NCI-H82 treated with DMSO at 0.1 percent for 48 hours (cell line): Measurements from ENCODE around the gene ZNF787.

ENCODE experiments used
- DNase-seq: peaks from one replicate; lab custom pipeline; 2025; ENCODE audit not compliant: unreplicated experiment; lab: John Stamatoyannopoulos, UW

Gene ZNF787

GRCh38 chr19:56123266-56123891 lies 2.3 kb upstream of the ZNF787 start:
- DNase-seq: no peak

GRCh38 chr19:56120371-56121179 lies 520 bp downstream of the ZNF787 start:
- peak; percentile 29 for DNase-seq

- no peak for DNase-seq
Observed at GRCh38 chr19:56120002-56120370, 1.1 kb downstream of the ZNF787 start.

DNA sequence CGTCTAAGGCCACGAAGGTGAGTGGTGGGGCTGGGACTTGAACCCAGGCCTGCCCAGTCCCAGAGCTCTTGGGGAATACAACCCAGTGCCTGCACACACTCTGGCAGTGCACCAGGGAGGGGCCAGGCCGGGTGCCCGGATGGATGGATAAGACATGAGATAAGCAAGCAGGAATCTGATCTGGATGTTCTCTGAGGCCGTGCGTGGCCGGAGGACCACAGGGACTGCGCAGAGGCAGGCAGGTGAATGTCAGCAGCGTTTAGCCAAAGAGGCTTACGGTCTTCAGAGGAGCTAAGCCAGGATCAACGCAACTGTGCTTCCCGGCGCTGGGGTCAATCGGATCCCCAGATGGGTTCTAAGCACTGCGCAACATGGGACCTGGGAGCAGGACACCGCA lies 1.5 kb downstream of the ZNF787 start:
- peak; percentile 61 for DNase-seq

GRCh38 chr19:56118666-56119581 lies 2.2 kb downstream of the ZNF787 start:
- no peak for DNase-seq

GRCh38 chr19:56117889-56118288 lies 3.2 kb downstream of the ZNF787 start:
- DNase-seq: no peak

DNA sequence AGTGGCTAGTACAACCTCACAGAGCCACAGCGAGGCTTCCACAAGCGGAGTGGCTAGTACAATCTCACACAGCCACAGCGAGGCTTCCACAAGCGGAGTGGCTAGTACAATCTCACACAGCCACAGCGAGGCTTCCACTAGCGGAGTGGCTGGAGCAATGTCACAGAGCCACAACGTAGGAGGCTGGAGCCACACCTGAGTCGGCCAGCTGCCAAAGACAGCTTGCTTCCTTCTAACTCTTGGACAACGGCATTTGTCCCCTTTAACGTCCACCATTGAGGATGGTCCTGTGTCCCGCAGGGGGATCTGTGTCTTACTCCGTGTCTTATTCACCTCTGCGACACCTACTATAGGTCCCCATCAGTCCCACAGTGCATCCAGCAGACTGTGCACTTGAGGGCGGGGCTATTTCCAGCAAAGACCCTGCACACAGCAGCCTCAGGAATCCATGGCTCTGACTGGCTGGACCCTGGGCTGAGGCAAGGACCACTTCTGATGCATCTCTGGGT lies 3.7 kb downstream of the ZNF787 start:
- DNase-seq: peak; percentile 1

DNA sequence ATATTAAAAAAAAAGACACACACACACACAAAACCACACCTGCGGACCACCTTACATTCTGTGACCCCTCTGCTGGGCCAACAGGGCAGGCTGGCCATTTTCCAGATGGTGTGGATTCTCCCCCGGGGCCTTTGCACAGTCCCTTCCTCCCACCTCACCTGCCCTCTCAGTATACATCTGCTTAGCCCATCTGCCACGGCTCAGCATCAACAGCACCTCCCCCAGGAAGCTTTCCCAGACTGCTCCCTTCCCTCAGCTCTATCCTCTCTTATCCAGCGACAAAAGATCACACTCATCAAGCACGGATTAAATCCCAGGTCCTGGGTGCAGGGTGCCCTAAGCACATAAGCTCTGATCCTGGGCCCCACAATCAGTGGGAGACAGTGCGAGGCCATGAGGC lies 4.5 kb downstream of the ZNF787 start:
- peak; percentile 92 for DNase-seq

- DNase-seq: no peak
Observed at GRCh38 chr19:56115490-56115889, 5.6 kb downstream of the ZNF787 start.

GRCh38 chr19:56114778-56115110 lies 6.4 kb downstream of the ZNF787 start:
- no peak for DNase-seq

- no peak for DNase-seq
Observed at GRCh38 chr19:56114051-56114777, 6.9 kb downstream of the ZNF787 start.

GRCh38 chr19:56113074-56113632 lies 7.9 kb downstream of the ZNF787 start:
- no peak for DNase-seq

DNA sequence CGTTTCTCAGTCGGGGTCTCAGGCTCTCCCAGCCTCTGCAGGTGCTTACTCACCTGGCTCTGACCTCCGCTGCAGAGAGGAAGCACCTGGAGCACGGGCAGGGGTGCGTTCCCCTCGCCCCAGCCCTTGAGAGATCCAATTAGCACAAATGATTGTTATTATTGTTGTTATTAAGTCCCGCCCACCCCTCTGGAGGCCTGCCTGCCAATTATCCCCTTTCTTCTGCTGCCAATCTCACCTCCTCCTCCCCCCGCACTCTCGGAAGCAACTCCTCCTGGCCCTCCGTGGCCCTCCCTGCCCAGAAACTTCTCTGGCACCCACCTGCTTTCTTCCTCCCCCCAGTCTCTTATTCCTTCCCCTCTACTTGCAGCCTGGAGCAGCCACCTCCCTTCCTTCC lies 8.8 kb downstream of the ZNF787 start:
- no peak for DNase-seq

DNA sequence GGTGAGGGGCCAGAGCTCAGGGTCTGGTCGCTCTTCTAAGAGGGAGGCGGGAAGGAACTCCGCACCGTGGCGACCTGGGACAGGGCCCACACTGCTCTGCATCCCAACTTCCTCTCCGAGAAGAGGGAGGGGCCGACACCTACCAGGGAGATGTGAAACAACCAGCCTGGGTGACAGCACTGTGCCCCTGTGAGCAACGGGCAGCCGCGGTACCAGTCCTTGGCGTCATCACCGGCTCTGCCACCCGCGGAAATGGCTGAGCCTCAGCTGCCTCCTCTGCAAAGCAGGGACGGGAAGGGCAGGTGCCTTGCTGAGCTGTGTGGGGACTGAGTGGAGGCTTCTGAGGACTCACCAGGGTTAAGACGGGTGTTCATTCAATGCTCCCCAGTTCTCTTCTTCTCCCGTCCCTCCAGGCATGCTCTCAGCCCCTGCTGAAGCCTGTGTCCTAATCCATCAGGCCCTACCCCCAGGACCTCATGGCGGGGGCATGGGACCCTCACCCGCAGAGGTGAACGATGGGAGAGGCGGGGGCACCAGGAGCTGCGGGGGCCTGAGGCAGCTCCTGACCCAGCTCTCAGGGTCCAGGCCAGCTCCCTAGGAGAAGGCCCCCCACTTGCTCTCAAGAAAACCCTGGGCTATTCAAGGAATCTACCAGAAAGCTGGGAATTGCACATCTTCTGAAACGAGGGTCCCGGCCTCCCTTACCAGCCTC lies 9.3 kb downstream of the ZNF787 start:
- DNase-seq: no peak

DNA sequence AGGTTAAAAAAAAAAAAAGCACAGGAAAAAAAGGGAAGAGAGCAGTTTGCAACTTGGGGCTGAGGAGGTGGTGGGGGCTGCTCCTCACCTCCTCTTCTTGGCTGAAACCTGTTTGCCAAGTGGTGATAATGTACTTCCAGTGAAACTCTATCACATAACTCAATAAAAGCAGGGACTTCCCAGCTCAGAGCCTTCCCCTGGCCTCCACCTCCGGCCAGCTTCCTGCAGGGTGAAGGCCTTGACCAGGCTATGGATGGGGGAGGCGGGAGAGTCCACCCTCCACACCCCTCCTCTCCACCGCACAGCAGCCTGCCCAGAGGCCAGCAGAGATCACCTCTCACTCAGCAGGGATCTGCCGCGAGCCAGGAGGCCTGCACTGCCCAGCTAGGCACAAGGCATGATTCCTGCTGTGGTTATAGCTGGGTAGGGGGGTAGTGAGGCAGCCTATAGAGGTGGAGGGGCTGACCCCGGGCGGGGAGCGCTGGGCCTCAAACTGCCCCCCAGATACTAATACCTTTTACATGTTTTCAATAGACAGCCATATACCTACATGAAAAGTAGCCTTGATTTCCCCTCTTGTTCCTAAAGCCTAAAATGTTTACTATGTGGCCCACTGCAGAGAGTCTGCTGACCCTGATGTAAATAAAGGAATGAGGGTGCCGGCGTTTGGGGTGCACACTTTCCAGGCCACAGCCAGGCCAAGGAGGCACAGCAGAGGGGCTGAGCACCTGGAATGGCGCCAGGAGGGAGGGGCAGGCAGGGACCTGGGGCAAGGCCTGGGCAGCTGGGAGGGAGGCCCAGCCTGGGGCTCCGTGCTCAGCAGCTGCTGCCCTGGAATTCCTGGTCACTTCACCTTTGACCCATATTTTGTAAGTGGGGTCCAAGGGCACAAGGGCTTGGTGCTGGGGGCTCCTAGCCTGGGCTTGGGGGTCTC lies 10.3 kb downstream of the ZNF787 start:
- DNase-seq: no peak

- DNase-seq: no peak
Observed at GRCh38 chr19:56109226-56109625, 11.9 kb downstream of the ZNF787 start.

DNA sequence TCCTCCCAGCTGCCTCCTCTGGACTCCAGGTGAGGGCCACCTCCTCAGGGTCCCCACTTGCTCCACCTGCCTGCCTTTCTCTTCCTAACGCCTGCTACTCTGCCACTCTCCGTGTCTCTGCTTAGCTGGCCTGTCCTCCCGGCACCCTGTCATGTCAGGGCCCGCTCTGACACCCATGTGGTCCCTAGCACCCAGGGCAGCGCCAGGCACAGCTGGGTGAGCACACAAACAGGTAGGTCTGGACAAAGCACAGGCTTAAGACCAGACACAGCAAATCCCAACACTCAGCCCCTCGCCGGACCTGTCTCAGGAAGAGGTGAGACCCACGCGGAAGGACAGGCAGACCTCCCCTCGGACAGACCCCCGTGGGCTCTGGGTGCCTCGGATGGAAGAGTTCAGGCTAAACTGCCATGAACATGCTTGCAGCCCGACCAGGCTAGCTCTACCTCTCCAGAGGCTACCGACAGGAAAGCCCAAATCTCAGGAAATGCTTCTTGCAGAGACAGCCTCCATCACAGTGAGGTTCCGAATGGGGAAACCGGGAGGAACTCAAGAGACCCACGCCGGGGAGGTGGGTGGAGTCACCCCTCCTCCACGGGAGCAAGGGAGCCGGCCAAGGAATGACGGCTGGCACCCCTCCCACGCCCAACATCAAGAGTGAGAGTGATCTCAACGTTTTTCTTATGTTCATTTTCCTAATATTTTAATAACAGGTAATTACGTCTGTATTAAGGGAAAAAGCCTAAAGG lies 12.5 kb downstream of the ZNF787 start:
- DNase-seq: no peak
